HG03558 (cell line): ENCODE data around the gene SNX32.

Source experiments
- ATAC-seq: cut with Tn5 transposase; IDR thresholded peaks from one replicate; pipeline ENCODE4 v1.9.1; 2021; ENCODE audit warnings: moderate number of reproducible peaks; ENCODE audit not compliant: unreplicated experiment; ENCODE audit errors: extremely low read depth

Gene SNX32

GRCh38 chr11:65897020-65897471 is 63.3 kb downstream of the SNX32 start:
- ATAC-seq: no peak

- ATAC-seq: no peak
Measured at GRCh38 chr11:65898656-65899355, 65.0 kb downstream of the SNX32 start.

- no peak for ATAC-seq
Measured at GRCh38 chr11:65899356-65900124, 65.8 kb downstream of the SNX32 start.

- ATAC-seq: peak; percentile 50
Measured at GRCh38 chr11:65900125-65900898, 66.5 kb downstream of the SNX32 start, which contains the start of gene FOSL1. FOSL1 (minus strand) TSS chr11:65900388; CDS start chr11:65900339, 49 bp downstream.

GRCh38 chr11:65900899-65901180 is 67.1 kb downstream of the SNX32 start:
- no peak for ATAC-seq

- no peak for ATAC-seq
Measured at GRCh38 chr11:65903068-65903481, 69.3 kb downstream of the SNX32 start.
